GM18502 (cell line): ENCODE measurements around the gene ADNP2.
"Not testable (repeated sequence)": the region's sequence is repeated elsewhere in the genome, so short reads cannot be mapped to it uniquely, and the experiment has no call there.

Experiments used
- ATAC-seq: cut with Tn5 transposase; IDR thresholded peaks from one replicate; pipeline ENCODE4 v1.9.1; 2021; ENCODE audit warnings: mild to moderate bottlenecking; ENCODE audit not compliant: unreplicated experiment, poor library complexity

ADNP2 gene

GRCh38 chr18:80140455-80140985 is 31.5 kb downstream of the ADNP2 start:
- no peak for ATAC-seq

- ATAC-seq = no peak
Observed at GRCh38 chr18:80143881-80144280, 34.8 kb downstream of the ADNP2 start.

GRCh38 chr18:80145196-80145804 is 36.2 kb downstream of the ADNP2 start:
- no peak for ATAC-seq

GRCh38 chr18:80147037-80147417 is 38.0 kb downstream of the ADNP2 start:
- ATAC-seq = peak; percentile 28

GRCh38 chr18:80147418-80148325 is 38.6 kb downstream of the ADNP2 start:
- peak; percentile 85 for ATAC-seq

- no peak for ATAC-seq
Observed at GRCh38 chr18:80148326-80149199, 39.5 kb downstream of the ADNP2 start.

GRCh38 chr18:80149667-80150066 is 40.6 kb downstream of the ADNP2 start:
- no peak for ATAC-seq

- ATAC-seq = peak; percentile 77
Observed at GRCh38 chr18:80154293-80154692, 45.2 kb downstream of the ADNP2 start.

GRCh38 chr18:80157708-80158343 is 48.8 kb downstream of the ADNP2 start:
- ATAC-seq = no peak

GRCh38 chr18:80158365-80158764 is 49.3 kb downstream of the ADNP2 start:
- no peak for ATAC-seq

- no peak for ATAC-seq
Observed at GRCh38 chr18:80159713-80160636, 50.9 kb downstream of the ADNP2 start.

- no peak for ATAC-seq
Observed at GRCh38 chr18:80161781-80162417, 52.8 kb downstream of the ADNP2 start.

- no peak for ATAC-seq
Observed at GRCh38 chr18:80163183-80163582, 54.1 kb downstream of the ADNP2 start.

- ATAC-seq = not testable (repeated sequence)
Observed at GRCh38 chr18:80164727-80165355, 55.8 kb downstream of the ADNP2 start.

GRCh38 chr18:80166240-80166639 is 57.2 kb downstream of the ADNP2 start:
- no peak for ATAC-seq

- ATAC-seq = no peak
Observed at GRCh38 chr18:80166725-80167124, 57.7 kb downstream of the ADNP2 start.

- no peak for ATAC-seq
Observed at GRCh38 chr18:80167331-80167730, 58.3 kb downstream of the ADNP2 start.

- ATAC-seq = no peak
Observed at GRCh38 chr18:80167931-80168330, 58.9 kb downstream of the ADNP2 start.
